H1 (cell line): Measurements from ENCODE around the gene APP. TPM values are rescaled to one million over a fixed set of nuclear protein-coding genes. Genes with fewer than 3 reads are reported as not detected.

Experiments
- CTCF ChIA-PET: fragments of 300-600 bp; sonication (Branson Sonifier 250); formaldehyde crosslinking; loops from one replicate; lab custom pipeline; 2021; ENCODE audit not compliant: partially characterized antibody; lab: Charles Lee
- POLR2A ChIA-PET: fragments of 300-600 bp; sonication (Branson Sonifier 250); formaldehyde crosslinking; loops from one replicate; lab custom pipeline; 2021; ENCODE audit warnings: inconsistent platforms; ENCODE audit not compliant: partially characterized antibody; lab: Charles Lee
- DNase-seq, 2 experiments: peaks; one replicate each; pipeline versions ENCODE4 v3.0.0 to v3.0.0-alpha.2; 2010 to 2022; ENCODE audit warnings: low spot score in 2 of 2, low read depth in 1 of 2, mixed read lengths in 1 of 2
- FAIRE-seq: peaks from 2 replicates; lab custom pipeline; 2011; peaks lifted over from hg19 to GRCh38; lab: Jason Lieb, UNC
- H2AFZ ChIP-seq: 2 replicates; pipeline ENCODE4 v1.8.1; 2012; ENCODE audit warnings: low read length, inconsistent platforms
- H2AK5ac ChIP-seq: 2 replicates; pipeline ENCODE4 v1.6.1; 2013; ENCODE audit warnings: low read depth, low read length
- H2BK120ac ChIP-seq: replicated peaks from 2 replicates; pipeline ENCODE3; 2013; ENCODE audit warnings: low read depth, low read length, inconsistent platforms
- H2BK12ac ChIP-seq: 2 replicates; pipeline ENCODE4 v1.6.1; 2013; ENCODE audit warnings: low read depth, low read length
- H2BK15ac ChIP-seq: 2 replicates; pipeline ENCODE4 v1.6.1; 2013; ENCODE audit warnings: low read length
- H2BK20ac ChIP-seq: 2 replicates; pipeline ENCODE4 v1.6.1; 2013; ENCODE audit warnings: low read length
- H2BK5ac ChIP-seq: 2 replicates; pipeline ENCODE4 v1.6.1; 2013; ENCODE audit warnings: low read depth, low read length
- H3K14ac ChIP-seq: 2 replicates; pipeline ENCODE4 v1.6.1; 2013; ENCODE audit warnings: inconsistent platforms; ENCODE audit not compliant: insufficient read length
- H3K18ac ChIP-seq: 2 replicates; pipeline ENCODE4 v1.6.1; 2013; ENCODE audit warnings: low read length; ENCODE audit errors: extremely low read depth
- H3K23ac ChIP-seq: 2 replicates; pipeline ENCODE4 v1.6.1; 2013; ENCODE audit warnings: inconsistent platforms; ENCODE audit not compliant: insufficient read length
- H3K23me2 ChIP-seq: 2 replicates; pipeline ENCODE4 v1.6.1; 2013; ENCODE audit warnings: low read depth, low read length
- H3K27ac ChIP-seq: 2 replicates; pipeline ENCODE4 v1.6.1; 2011; ENCODE audit warnings: low read depth, low read length, inconsistent platforms
- H3K27me3 ChIP-seq, 4 experiments: replicated peaks in 1 of 4; 1 replicate in 1 of 4; 2 replicates in 3 of 4; pipeline versions ENCODE4 v1.6.1 to v1.8.1; 2011 to 2013; ENCODE audit warnings: low read length in 3 of 4, mild to moderate bottlenecking in 3 of 4, inconsistent platforms in 2 of 4, mixed read lengths in 2 of 4, moderate library complexity in 1 of 4; ENCODE audit not compliant: control insufficient read depth in 3 of 4, insufficient read depth in 3 of 4; ENCODE audit errors: extremely low read depth in 1 of 4
- H3K36me3 ChIP-seq, 4 experiments: 2 replicates each; pipeline versions ENCODE4 v1.6.1 to v1.8.1; 2011 to 2013; ENCODE audit warnings: mild to moderate bottlenecking in 4 of 4, low read length in 3 of 4, moderate library complexity in 2 of 4, control low read depth in 1 of 4, inconsistent platforms in 1 of 4; ENCODE audit not compliant: insufficient read depth in 4 of 4, control insufficient read depth in 2 of 4
- H3K4ac ChIP-seq: replicated peaks from 2 replicates; pipeline ENCODE3; 2013; ENCODE audit warnings: low read length, low read depth, mixed read lengths, inconsistent platforms; ENCODE audit not compliant: insufficient read length
- H3K4me1 ChIP-seq, 4 experiments: replicated peaks in 1 of 4; 1 replicate in 1 of 4; 2 replicates in 3 of 4; pipeline versions ENCODE4 v1.6.1 to v1.8.1; 2011 to 2013; ENCODE audit warnings: low read length in 3 of 4, inconsistent platforms in 2 of 4, mixed read lengths in 1 of 4; ENCODE audit not compliant: insufficient read depth in 4 of 4, control insufficient read depth in 3 of 4
- H3K4me2 ChIP-seq, 2 experiments: 2 replicates each; pipeline versions ENCODE4 v1.6.1 to v1.8.1; 2011 to 2013; ENCODE audit warnings: low read depth in 2 of 2, low read length in 2 of 2, control low read depth in 1 of 2, inconsistent platforms in 1 of 2, mild to moderate bottlenecking in 1 of 2; ENCODE audit not compliant: insufficient read depth in 1 of 2
- H3K4me3 ChIP-seq, 4 experiments: fragments of 200-600, 300-600 bp in 1 of 4; sonication (generic), shearing (Covaris generic), sonication (Bioruptor Twin) in 1 of 4; 2 replicates each; pipeline versions ENCODE4 v1.5.1 to v1.8.1; 2011 to 2016; ENCODE audit warnings: low read length in 4 of 4, low read depth in 3 of 4, control low read depth in 2 of 4, inconsistent platforms in 2 of 4, mild to moderate bottlenecking in 2 of 4, mixed read lengths in 1 of 4, moderate library complexity in 1 of 4; ENCODE audit not compliant: insufficient read depth in 2 of 4; ENCODE audit errors: extremely low read depth in 1 of 4
- H3K56ac ChIP-seq: replicated peaks from 2 replicates; pipeline ENCODE3; 2013; ENCODE audit warnings: low read depth, mild to moderate bottlenecking, mixed read lengths, low read length, inconsistent platforms; ENCODE audit not compliant: insufficient read length
- H3K79me1 ChIP-seq: 2 replicates; pipeline ENCODE4 v1.6.1; 2013; ENCODE audit warnings: low read depth, low read length, control low read depth
- H3K79me2 ChIP-seq, 2 experiments: 2 replicates each; pipeline versions ENCODE4 v1.6.1 to v1.8.1; 2012 to 2013; ENCODE audit warnings: low read length in 2 of 2, mild to moderate bottlenecking in 2 of 2, inconsistent platforms in 1 of 2; ENCODE audit not compliant: insufficient read depth in 2 of 2, control insufficient read depth in 1 of 2
- H3K9ac ChIP-seq, 4 experiments: replicated peaks in 1 of 4; 1 replicate in 1 of 4; 2 replicates in 3 of 4; pipeline versions ENCODE4 v1.6.1 to v1.8.1; 2011 to 2013; ENCODE audit warnings: low read depth in 3 of 4, low read length in 3 of 4, control low read depth in 2 of 4, mild to moderate bottlenecking in 2 of 4, moderate library complexity in 2 of 4, inconsistent platforms in 1 of 4; ENCODE audit errors: extremely low read depth in 1 of 4
- H3K9me3 ChIP-seq, 2 experiments: 2 replicates each; pipeline versions ENCODE4 v1.6.1 to v1.8.1; 2012 to 2013; ENCODE audit warnings: mild to moderate bottlenecking in 2 of 2, moderate library complexity in 2 of 2, control low read depth in 1 of 2, inconsistent platforms in 1 of 2, low read depth in 1 of 2, low read length in 1 of 2, mixed read lengths in 1 of 2; ENCODE audit not compliant: insufficient read depth in 2 of 2
- H4K20me1 ChIP-seq, 2 experiments: replicated peaks in 1 of 2; 2 replicates each; pipeline versions ENCODE3 to v1.8.1; 2011 to 2013; ENCODE audit warnings: inconsistent platforms in 2 of 2, low read length in 2 of 2, mild to moderate bottlenecking in 1 of 2; ENCODE audit not compliant: insufficient read depth in 2 of 2, control insufficient read depth in 1 of 2
- H4K5ac ChIP-seq: 2 replicates; pipeline ENCODE4 v1.6.1; 2013; ENCODE audit warnings: low read length, low read depth, mixed read lengths, inconsistent platforms; ENCODE audit not compliant: insufficient read length
- H4K8ac ChIP-seq: 2 replicates; pipeline ENCODE4 v1.8.0; 2013; ENCODE audit warnings: mild to moderate bottlenecking, moderate library complexity, low read length, inconsistent platforms; ENCODE audit not compliant: insufficient read depth; ENCODE audit errors: extremely low read depth
- H4K91ac ChIP-seq: replicated peaks from 2 replicates; pipeline ENCODE3; 2013; ENCODE audit warnings: low read length, mixed read lengths, inconsistent platforms; ENCODE audit not compliant: insufficient read length
- ATF2 ChIP-seq: IDR thresholded peaks from 2 replicates; pipeline ENCODE4 v1.6.1; 2012; ENCODE audit warnings: low read length, inconsistent platforms
- CHD2 ChIP-seq: IDR thresholded peaks from 2 replicates; pipeline ENCODE4 v1.6.1; 2012; ENCODE audit warnings: low read length, improper control_type of control experiment
- CREB1 ChIP-seq: IDR thresholded peaks from 2 replicates; pipeline ENCODE4 v1.6.1; 2012; ENCODE audit warnings: inconsistent platforms
- CTBP2 ChIP-seq: IDR thresholded peaks from 2 replicates; pipeline ENCODE4 v1.7.0; 2011; ENCODE audit warnings: borderline replicate concordance, mild to moderate bottlenecking, moderate library complexity, mixed read lengths, low read length; ENCODE audit not compliant: insufficient read depth, insufficient read length
- HDAC2 ChIP-seq, 2 experiments: fragments of 300-600 bp in 1 of 2; sonication (generic) in 1 of 2; IDR thresholded peaks; 2 replicates each; pipeline ENCODE4 v1.6.1; 2011 to 2012; ENCODE audit warnings: low read depth in 2 of 2, low read length in 2 of 2, mild to moderate bottlenecking in 2 of 2, moderate library complexity in 2 of 2, borderline replicate concordance in 1 of 2, inconsistent platforms in 1 of 2
- NANOG ChIP-seq: IDR thresholded peaks from 2 replicates; pipeline ENCODE4 v1.6.1; 2011; ENCODE audit warnings: low read length, low read depth, mild to moderate bottlenecking, inconsistent platforms; ENCODE audit not compliant: insufficient read depth, poor library complexity, severe bottlenecking
- TAF1 ChIP-seq: IDR thresholded peaks from 2 replicates; pipeline ENCODE4 v1.6.1; 2011; ENCODE audit warnings: mild to moderate bottlenecking, low read depth, low read length
- YY1 ChIP-seq: IDR thresholded peaks from 2 replicates; pipeline ENCODE4 v1.6.1; 2011; ENCODE audit warnings: low read depth, mild to moderate bottlenecking, low read length
- WGBS, 2 experiments: shearing (Covaris generic) in 1 of 2; methylation state at CpG; one replicate each; pipeline versions ENCODE4 v1.1.6 to v1.1.7; 2013 to 2015; ENCODE audit warnings: low lambda C conversion rate in 2 of 2, mixed read lengths in 2 of 2, inconsistent platforms in 1 of 2, low coverage in 1 of 2, missing lambda C conversion rate in 1 of 2; ENCODE audit not compliant: insufficient replicate concordance in 2 of 2, insufficient coverage in 1 of 2, insufficient read length in 1 of 2; ENCODE audit errors: extremely low coverage in 1 of 2, missing lambda C conversion rate in 1 of 2; 5-methylcytosine and 5-hydroxymethylcytosine counted together
- polyA plus RNA-seq, 7 experiments: library from polyadenylated mRNA; depleted of rRNA in 3 of 7; stranded (reverse) in 5 of 7; unstranded in 2 of 7; fragments of >200 nt in 5 of 7; fragments of 200-250 nt in 2 of 7; gene quantifications; 1 replicate in 5 of 7; 2 replicates in 1 of 7; 4 replicates in 1 of 7; pipeline versions ENCODE4 v1.2.1 to v1.2.3, GENCODE V29; 2011 to 2013; ENCODE audit warnings: missing spikeins in 2 of 7, mixed read lengths in 2 of 7
- total RNA-seq: library from RNA; stranded (reverse); fragmentation: NEBNext Ultra II Directional; extraction: Animal tissue kit (Norgen Biotek cat#: 25700); gene quantifications from 2 replicates; pipeline ENCODE4 v1.2.1, GENCODE V29; 2021

APP gene
- total and polyA plus RNA-seq, 2 of the 8 experiments (the other 6 are each of a cell fraction or from before 2014, with no cell fraction given): 375 to 551 TPM

- Histone ChIP-seq H3K18ac (peak overlapping the region; percentile 79), H3K14ac (no peak overlapping the region), H3K9ac (peak overlapping the region in 1 of 4 experiments; percentile 31; a peak in 2 of 7 replicates), H3K79me1 (peaks cover 9% of the 10 kb centered on the region; the same call in 1 of the 2 replicates), H3K23me2 (no peaks in the 10 kb centered on the region), H3K27ac (peak overlapping the region; percentile 80), H2BK120ac (peak overlapping the region; percentile 93), H3K23ac (no peak overlapping the region), H3K4ac (peak overlapping the region; percentile 79), H2AK5ac (peak overlapping the region; percentile 30), H2BK20ac (peak overlapping the region; percentile 53), H3K4me3 (peak overlapping the region in 2 of 4 experiments; percentile 20 to 46; a peak in 6 of 8 replicates), H3K56ac (peak overlapping the region; percentile 62), H3K36me3 (peaks cover 0 to 16% (median 9%) of the 10 kb centered on the region in 4 experiments; a peak in 5 of 8 replicates), H3K9me3 (no peaks in the 10 kb centered on the region), H2BK12ac (peak overlapping the region; percentile 93), H4K5ac (peak overlapping the region; percentile 84), H3K27me3 (no peaks in the 10 kb centered on the region), H2BK15ac (no peak overlapping the region), H3K79me2 (peaks cover 0 to 40% of the 10 kb centered on the region in 2 experiments; a peak in 3 of 4 replicates), H2AFZ (no peak overlapping the region), H4K8ac (no peak overlapping the region), H3K4me2 (peak overlapping the region; percentile 55 to 62), H2BK5ac (peak overlapping the region; percentile 97; the same call in 1 of the 2 replicates), H3K4me1 (peaks cover 21 to 38% (median 30%) of the 10 kb centered on the region in 4 experiments), H4K91ac (peak overlapping the region; percentile 37), H4K20me1 (peaks cover 2 to 5% of the 10 kb centered on the region in 2 experiments)
- CTCF ChIA-PET: interaction anchor here (0.8 to 1.1 kb wide), 2 partner anchors 10 to 16 kb away, joined by 3 to 4 read pairs; no protein-coding TSS in a partner anchor
- POLR2A ChIA-PET: interaction anchor here (0.7 to 1.6 kb wide), 9 partner anchors 10 to 263 kb away, joined by 3 to 8 read pairs (median 5); partner anchors contain the start of genes APP, ATP5PF and GABPA
- whole genome bisulfite sequencing, 2 experiments: 10% methylated on average over 4 of the region's 4 CpGs; no CpG with 5 or more reads in 1 of the 2 experiments
- peak; percentile 99 for FAIRE-seq
- DNase-seq: peak in 1 of 2 experiments; percentile 77
- TF ChIP-seq CREB1 (no peak), NANOG (peak; percentile 89), CTBP2 (no peak), CHD2 (peak; percentile 42; the same call in 1 of the 2 replicates), YY1 (peak; percentile 70; the same call in 1 of the 2 replicates), HDAC2 (IDR thresholded peaks at IDR 0.05; ENCODE audit: borderline replicate concordance in 1 of 2, low read depth in 2 of 2, low read length in 2 of 2) (peak; percentile 34 to 96; a peak in 3 of 4 replicates), ATF2 (peak; percentile 66; the same call in 1 of the 2 replicates), TAF1 (peak; percentile 64)
Observed at GRCh38 chr21:25997788-25998611, 172.6 kb downstream of the APP start.
